Endothelial cell (in vitro differentiated cells): ENCODE measurements around the gene GEMIN4. TPM values are rescaled to one million over a fixed set of nuclear protein-coding genes. Genes with fewer than 3 reads are reported as not detected.

Source experiments
- DNase-seq: peaks from one replicate; pipeline ENCODE4 v3.0.0; 2021; ENCODE audit warnings: low spot score
- H3K27ac Mint-ChIP-seq: one replicate; pipeline ENCODE4 v1.8.0; 2021; ENCODE audit warnings: mixed read lengths, inconsistent platforms; ENCODE audit not compliant: unreplicated experiment
- H3K27me3 Mint-ChIP-seq: one replicate; pipeline ENCODE4 v1.8.0; 2021; ENCODE audit warnings: mild to moderate bottlenecking, moderate library complexity, mixed read lengths, inconsistent platforms; ENCODE audit not compliant: unreplicated experiment
- H3K36me3 Mint-ChIP-seq: one replicate; pipeline ENCODE4 v1.8.0; 2021; ENCODE audit warnings: mild to moderate bottlenecking, low read depth, mixed read lengths, inconsistent platforms; ENCODE audit not compliant: unreplicated experiment
- H3K4me1 Mint-ChIP-seq: one replicate; pipeline ENCODE4 v1.8.0; 2021; ENCODE audit warnings: mild to moderate bottlenecking, mixed read lengths, inconsistent platforms; ENCODE audit not compliant: unreplicated experiment
- H3K4me3 Mint-ChIP-seq: one replicate; pipeline ENCODE4 v1.8.0; 2021; ENCODE audit warnings: mild to moderate bottlenecking, mixed read lengths, inconsistent platforms; ENCODE audit not compliant: unreplicated experiment
- H3K9me3 Mint-ChIP-seq: one replicate; pipeline ENCODE4 v1.8.0; 2021; ENCODE audit warnings: mixed read lengths, inconsistent platforms; ENCODE audit not compliant: unreplicated experiment
- CTCF ChIP-seq: fragments of 200-600 bp; sonication (generic); IDR thresholded peaks from one replicate; pipeline ENCODE4 v1.5.0; 2021; ENCODE audit warnings: antibody characterized with exemption; ENCODE audit not compliant: unreplicated experiment
- total RNA-seq: library from RNA; stranded (reverse); fragmentation: NEBNext Ultra II Directional; extraction: Animal tissue kit (Norgen Biotek cat#: 25700); gene quantifications from one replicate; pipeline ENCODE4 v1.2.1, GENCODE V29; 2021; ENCODE audit not compliant: unreplicated experiment

GEMIN4 gene
- total RNA-seq, 1 donor from 2014 or later = 17.7 TPM

GRCh38 chr17:797236-797840, 45.3 kb upstream of the GEMIN4 start:
- Mint-ChIP-seq H3K4me1 (peaks cover 22% of the 10 kb centered on the region), H3K9me3 (no peaks in the 10 kb centered on the region), H3K4me3 (no peak overlapping the region), H3K27me3 (peaks cover 3% of the 10 kb centered on the region), H3K27ac (no peak overlapping the region), H3K36me3 (peaks cover 19% of the 10 kb centered on the region)
- no peak for TF ChIP-seq CTCF
- no peak for DNase-seq

- Mint-ChIP-seq H3K4me3 (no peak overlapping the region), H3K4me1 (peaks cover 25% of the 10 kb centered on the region), H3K27me3 (peaks cover 5% of the 10 kb centered on the region), H3K9me3 (no peaks in the 10 kb centered on the region), H3K27ac (no peak overlapping the region), H3K36me3 (peaks cover 17% of the 10 kb centered on the region)
- DNase-seq = no peak
- no peak for TF ChIP-seq CTCF
Measured at GRCh38 chr17:796609-797008, 44.5 kb upstream of the GEMIN4 start.

GRCh38 chr17:795721-796120, 43.7 kb upstream of the GEMIN4 start:
- H3K27ac Mint-ChIP-seq = peak overlapping the region; percentile 89
- DNase-seq = no peak
- peaks cover 27% of the 10 kb centered on the region for H3K4me1 Mint-ChIP-seq
- peaks cover 25% of the 10 kb centered on the region for H3K36me3 Mint-ChIP-seq
- no peaks in the 10 kb centered on the region for H3K9me3 Mint-ChIP-seq
- no peak for TF ChIP-seq CTCF
- no peak overlapping the region for H3K4me3 Mint-ChIP-seq
- H3K27me3 Mint-ChIP-seq = peaks cover 9% of the 10 kb centered on the region

- H3K27ac Mint-ChIP-seq = peak overlapping the region; percentile 89
- H3K9me3 Mint-ChIP-seq = no peaks in the 10 kb centered on the region
- H3K36me3 Mint-ChIP-seq = peaks cover 25% of the 10 kb centered on the region
- H3K27me3 Mint-ChIP-seq = peaks cover 9% of the 10 kb centered on the region
- no peak for TF ChIP-seq CTCF
- H3K4me3 Mint-ChIP-seq = no peak overlapping the region
- DNase-seq = no peak
- peaks cover 27% of the 10 kb centered on the region for H3K4me1 Mint-ChIP-seq
Measured at GRCh38 chr17:795276-795675, 43.2 kb upstream of the GEMIN4 start.

GRCh38 chr17:794876-795275, 42.8 kb upstream of the GEMIN4 start:
- peaks cover 9% of the 10 kb centered on the region for H3K27me3 Mint-ChIP-seq
- peaks cover 25% of the 10 kb centered on the region for H3K4me1 Mint-ChIP-seq
- TF ChIP-seq CTCF = peak; percentile 73
- H3K4me3 Mint-ChIP-seq = peak overlapping the region; percentile 1
- H3K36me3 Mint-ChIP-seq = peaks cover 25% of the 10 kb centered on the region
- peak; percentile 74 for DNase-seq
- H3K27ac Mint-ChIP-seq = peak overlapping the region; percentile 89
- H3K9me3 Mint-ChIP-seq = no peaks in the 10 kb centered on the region
